HG03066 (cell line): ENCODE measurements around the gene ATP2C2.
"Not testable (repeated sequence)": the region's sequence is repeated elsewhere in the genome, so short reads cannot be mapped to it uniquely, and the experiment has no call there.

Source experiments
- ATAC-seq: cut with Tn5 transposase; IDR thresholded peaks from one replicate; pipeline ENCODE4 v1.9.1; 2021; ENCODE audit warnings: low read depth; ENCODE audit not compliant: unreplicated experiment

Gene ATP2C2

GRCh38 chr16:84416407-84417321, 48.3 kb downstream of the ATP2C2 start:
- no peak for ATAC-seq

DNA sequence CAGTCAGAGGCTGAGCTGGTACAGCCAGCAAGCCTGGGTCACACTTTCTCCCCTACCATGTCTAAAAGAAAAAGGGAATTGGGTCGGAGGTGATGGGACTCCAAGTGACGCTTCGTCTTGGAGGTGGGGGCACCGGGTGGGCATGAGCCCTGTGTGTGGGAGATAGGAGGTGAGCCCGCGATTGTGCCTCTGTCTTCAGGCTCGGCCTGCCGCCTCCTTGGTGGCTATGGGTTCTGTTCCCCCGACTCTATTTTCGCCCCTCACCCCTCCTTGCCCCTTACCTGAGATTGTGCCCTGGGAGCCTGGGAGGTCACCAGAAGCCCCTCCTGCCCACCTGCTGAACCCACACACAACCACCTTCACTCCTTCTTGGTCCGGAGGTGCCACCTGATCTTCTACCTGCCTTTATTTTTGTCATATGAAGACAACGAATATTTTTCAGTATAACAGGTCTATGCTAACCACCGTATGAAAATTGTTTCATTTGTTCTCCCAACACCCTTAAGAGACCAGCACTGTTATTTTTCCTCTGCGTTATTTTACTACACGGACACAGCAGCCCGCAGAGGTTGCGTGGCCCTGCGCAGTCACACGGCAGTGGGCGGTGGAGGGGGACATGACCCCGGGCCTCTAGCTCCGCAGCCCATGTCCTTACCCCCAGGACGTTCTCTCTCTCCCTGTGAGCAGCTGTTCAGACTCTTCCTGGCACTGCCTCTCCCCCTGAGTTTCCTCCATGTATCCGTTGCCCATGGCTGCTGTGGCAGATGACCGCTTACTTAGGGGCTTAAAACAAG, 49.9 kb downstream of the ATP2C2 start:
- ATAC-seq: no peak

GRCh38 chr16:84419730-84420129, 51.4 kb downstream of the ATP2C2 start:
- no peak for ATAC-seq

DNA sequence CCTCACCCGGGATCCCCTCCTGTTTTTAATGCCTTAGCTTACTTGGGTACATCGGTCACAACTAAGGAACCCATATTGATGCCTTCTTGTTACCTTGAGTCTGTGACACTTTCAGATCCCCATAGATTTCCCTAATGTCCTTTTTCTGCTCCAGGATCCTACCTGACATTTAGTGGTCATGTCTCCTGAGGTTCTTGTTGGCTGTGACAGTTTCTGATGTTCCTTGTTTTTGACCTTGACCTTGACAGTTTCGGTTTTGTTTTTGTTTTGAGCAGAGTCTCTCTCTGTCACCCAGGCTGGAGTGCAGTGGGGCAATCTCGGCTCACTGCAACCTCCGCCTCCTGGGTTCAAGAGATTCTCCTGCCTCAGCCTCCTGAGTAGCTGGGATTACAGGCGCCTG, 52.2 kb downstream of the ATP2C2 start:
- not testable (repeated sequence) for ATAC-seq

DNA sequence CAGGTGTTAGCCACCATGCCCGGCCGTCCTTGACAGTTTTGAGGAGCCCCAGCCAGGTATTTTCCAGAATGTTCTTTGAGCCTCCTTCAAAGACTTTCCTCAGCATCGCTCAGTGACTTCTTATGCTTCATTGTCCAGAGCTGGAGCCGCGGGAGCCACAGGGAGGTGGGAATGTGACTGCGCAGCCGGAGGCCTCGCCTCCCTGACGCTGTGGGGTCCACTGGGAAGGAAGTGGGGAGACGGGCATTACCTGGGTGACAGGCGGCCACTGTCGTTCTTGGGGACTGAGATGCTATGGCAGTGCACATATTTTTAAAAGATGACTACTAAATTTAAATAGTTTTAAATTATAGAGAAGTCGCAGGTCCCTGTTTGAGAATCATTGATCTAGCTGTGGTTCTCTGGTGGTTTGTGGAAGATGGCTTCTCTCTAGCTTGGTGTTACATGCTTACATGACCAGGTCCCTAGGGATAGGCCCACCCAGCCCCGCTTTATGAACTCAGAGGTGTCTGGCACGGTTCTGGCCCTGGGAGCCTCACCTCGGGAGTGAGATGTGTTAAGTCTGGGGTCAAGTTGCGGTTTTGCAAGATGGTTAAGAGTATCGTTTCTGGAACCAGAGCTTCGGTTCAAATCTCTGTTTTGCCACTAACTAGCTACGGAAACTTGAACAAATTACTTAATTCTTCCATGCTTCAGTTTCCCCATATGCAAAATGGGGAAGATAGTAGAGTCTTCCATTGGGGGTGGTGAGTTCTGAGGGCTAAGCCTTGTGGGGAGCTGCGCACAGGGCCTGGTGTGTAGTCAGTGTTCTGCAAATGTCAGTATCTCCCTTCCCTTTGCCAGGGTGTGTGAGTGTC, 53.0 kb downstream of the ATP2C2 start:
- ATAC-seq: no peak

GRCh38 chr16:84421938-84422220, 53.5 kb downstream of the ATP2C2 start:
- no peak for ATAC-seq

DNA sequence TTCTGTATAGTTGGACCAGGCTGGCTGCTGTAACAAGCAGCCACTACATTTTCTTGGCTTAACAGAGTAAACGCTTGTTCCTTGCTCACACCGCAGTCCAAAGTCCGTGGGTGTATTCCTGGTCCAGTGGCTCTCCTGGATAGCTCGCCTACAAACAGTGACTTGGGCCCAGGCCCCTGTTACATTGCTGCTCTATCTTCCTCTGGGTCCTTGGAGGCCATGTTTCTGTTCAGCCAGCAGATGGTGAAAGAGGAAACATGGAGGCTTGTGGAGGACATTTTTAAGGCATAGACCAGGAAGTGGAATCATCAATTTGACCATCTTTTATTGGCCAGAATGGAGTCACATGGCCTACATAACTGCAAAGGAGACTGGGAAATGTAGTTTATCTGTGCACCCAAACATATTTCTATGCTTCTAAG, 55.1 kb downstream of the ATP2C2 start:
- ATAC-seq: no peak

- no peak for ATAC-seq
Measured at GRCh38 chr16:84425696-84426095, 57.4 kb downstream of the ATP2C2 start.

GRCh38 chr16:84426804-84427203, 58.5 kb downstream of the ATP2C2 start:
- ATAC-seq: no peak

DNA sequence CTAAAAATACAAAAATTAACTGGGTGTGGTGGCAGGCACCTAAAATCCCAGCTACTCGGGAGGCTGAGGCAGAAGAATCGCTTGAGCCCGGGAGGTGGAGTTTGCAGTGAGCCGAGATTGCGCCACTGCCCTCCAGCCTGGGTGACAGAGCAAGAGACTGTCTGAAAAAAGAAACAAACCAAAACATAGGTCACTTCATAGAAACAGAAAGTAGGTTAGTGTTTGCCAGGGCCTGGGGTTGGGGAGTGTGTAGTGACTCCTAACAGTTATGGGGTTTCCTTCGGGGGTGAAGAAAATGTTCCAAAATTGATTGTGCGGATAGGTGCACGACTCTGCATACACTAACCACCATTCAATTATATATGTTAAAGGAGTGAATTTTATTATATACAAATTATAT, 59.2 kb downstream of the ATP2C2 start:
- no peak for ATAC-seq

DNA sequence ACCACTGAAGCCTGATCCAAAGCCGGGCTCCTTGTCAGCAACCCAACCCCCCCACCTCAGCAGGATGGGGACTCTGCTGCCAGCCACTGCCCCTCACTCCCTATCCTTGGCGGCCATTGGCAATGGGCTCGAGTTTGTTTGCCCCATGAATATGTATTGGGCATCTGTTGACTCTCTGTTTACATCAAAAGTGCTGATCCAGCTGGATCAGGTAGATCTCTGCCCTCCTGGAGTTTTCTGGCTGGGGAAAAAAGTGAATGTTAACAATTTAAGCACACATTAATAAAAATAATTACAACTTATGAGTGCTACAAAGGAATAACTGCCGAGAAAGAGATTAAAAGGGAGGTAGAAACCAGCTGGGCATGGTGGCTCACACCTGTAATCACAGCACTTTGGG, 62.5 kb downstream of the ATP2C2 start:
- ATAC-seq: no peak

DNA sequence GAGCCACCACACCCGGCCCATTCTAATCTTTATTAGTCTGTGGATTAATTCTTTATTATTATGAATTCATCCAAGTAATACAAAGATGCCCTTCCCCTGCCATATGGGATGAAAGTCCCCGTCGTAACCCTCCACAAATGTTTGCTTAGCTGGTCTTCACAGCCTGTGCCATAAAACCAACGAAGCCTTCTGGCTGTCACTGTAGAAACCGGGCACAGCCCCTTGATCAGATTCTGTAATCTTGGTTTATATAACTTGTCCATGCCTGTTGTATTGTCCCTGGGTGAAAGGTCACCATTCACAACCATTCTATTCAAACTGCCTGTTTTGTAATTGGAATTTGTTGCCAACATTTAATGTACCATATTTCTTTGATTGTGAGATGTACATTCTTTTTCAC, 66.5 kb downstream of the ATP2C2 start:
- ATAC-seq: no peak

DNA sequence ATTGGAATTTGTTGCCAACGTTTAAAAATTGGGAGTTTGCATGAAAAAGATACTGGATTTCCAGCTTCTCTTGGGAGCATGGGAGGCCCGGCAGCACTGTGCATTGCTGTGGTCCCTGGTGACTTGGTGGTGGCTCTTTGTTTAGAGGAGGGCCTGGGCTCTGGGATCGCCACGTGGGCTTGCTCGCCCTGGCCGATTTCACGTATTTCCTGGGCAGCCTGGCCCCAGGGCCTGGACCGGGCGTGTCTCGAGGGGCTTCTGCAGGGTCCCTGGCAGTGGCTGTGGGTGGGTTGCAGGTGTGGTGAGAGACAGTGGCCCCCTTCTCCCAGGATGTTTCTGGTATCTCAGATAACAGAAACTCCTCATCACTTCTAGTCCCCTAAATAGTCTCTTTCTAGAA, 67.9 kb downstream of the ATP2C2 start:
- no peak for ATAC-seq

DNA sequence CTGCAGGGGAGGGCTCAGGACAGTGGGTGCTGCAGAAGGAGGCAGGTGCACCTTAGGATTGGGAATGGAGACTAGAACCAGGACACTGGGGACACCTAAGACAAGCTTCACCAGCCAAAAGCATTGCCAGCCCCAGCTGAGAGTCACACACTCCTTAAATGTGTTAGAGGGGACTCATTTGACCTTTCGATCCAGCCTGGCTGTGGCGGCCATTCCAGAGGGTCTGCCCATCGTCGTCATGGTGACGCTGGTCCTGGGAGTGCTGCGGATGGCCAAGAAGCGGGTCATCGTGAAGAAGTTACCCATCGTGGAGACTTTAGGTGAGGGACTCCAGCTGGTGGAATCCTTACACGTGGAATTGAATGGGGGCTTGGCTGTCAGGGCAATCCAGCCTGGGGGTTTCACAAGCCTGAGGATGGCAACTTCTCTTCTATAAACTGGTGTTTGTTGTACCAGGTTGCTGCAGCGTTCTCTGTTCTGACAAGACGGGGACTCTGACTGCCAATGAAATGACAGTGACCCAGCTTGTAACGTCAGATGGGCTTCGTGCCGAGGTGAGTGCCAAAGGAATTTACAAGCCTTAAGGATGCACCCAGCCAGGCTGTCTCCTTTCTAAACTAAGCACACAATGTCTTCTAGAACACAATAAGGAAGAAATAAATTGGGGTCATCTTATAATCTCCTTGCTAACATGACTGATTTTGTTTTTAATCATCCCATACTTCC, 70.8 kb downstream of the ATP2C2 start:
- ATAC-seq: no peak

DNA sequence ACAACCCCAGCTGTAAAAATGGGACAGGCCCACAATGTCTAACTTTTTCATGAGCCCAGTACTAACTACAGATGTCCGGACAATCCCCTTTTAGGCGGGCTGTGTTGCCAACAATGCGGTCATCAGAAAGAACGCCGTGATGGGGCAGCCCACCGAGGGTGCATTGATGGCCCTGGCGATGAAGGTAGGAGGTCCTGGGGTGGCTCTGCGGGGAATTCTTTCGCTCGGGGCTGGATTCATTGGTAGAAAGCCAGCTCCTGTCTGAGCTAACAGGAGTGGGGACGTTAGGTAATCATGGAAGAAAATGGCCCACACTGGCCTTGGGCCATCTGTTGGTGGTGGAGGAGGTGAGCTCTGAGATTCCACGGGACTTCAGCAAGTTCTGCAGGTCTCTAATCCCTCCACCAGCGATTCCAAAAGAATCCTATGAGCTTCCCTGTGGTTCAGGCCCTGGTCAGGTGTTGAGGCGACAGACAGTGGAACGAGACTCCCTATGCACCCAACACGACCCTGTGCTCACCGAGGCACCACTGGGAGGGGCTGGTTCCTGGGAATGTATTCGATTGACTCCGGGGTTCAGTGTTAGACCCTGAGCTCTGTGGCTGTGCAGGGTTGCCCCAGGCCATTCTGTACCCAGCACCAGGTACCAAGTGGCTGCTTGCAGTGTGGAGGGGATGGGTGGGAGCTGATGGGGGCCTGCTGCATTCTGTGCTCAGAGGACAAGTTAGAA, 74.2 kb downstream of the ATP2C2 start:
- ATAC-seq: no peak

DNA sequence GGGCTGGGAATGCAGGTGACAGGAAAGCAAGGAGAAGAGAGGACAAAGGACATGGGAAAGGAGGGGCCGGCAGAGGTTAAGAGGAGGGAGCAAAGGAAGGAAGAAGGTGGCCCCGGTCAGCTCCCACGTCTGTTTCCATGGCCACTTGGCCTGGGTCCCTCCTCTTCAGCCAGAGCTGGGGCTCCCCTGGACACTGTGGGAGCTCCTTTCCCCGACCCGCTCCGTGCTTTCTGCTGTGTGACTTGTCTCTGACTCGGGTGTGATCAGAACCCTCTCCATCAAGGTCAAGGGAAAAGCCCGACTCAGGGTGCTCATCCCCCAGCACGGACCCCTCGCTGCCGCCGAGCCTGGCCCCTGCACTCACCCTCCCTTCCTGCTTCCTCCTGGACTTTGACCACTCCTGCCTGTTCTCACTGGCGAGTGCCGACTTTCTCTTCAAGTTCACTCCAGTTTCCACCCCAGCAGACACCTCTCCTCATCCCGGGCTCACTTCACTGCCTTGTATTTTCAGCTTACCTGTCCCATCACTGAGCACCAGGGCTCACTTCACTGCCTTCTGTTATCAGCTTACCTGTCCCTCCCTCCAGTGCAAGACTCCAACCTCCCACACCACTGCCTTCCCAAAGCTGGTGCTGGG, 74.9 kb downstream of the ATP2C2 start:
- no peak for ATAC-seq

DNA sequence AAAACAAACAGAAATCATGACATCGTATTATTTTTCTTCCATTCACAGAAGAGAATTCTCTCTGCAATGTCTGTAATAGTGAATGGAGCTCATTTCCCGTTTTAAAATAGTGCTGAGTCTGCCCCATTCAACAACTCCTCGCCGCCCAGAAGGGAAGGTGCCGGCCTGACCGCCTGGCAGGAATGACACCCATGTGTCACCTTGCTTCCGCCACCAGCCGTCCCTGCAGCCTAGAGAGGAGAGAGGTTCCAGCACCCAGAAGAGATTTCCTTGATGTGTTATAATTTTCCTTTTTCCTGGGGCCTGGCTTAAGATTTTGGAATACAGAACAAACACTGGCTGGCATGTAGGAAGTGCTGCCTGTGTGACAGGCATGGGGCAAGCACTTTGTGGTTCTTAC, 76.1 kb downstream of the ATP2C2 start:
- ATAC-seq: no peak

DNA sequence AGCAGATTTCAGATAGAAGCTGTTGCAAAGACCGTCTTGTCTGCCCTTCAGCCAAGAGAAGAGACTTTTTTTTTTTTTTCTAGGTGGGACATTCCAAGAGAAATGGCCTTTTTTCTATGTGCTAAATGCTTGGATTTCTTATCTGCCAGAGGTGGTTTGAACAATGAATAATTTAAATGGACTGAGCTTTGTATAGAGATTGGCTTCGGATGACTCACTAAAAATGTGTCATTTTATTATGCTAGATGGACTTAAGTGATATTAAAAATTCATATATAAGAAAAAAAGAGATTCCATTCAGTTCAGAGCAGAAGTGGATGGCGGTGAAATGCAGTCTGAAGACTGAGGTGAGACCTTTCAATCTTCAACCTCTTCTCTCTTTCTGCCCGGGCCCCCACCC, 77.7 kb downstream of the ATP2C2 start:
- no peak for ATAC-seq
